WTC11 (cell line): ENCODE data around the gene EPHB6. TPM values are rescaled to one million over a fixed set of nuclear protein-coding genes. Genes with fewer than 3 reads are reported as not detected.

ENCODE experiments used
- ATAC-seq: fragments of 200-7000 bp; cut with Tn5 transposase; 2 replicates; pipeline ENCODE4 v1.10.0; 2021; ENCODE audit warnings: mild to moderate bottlenecking, moderate library complexity
- CTCF ChIA-PET: fragments of 300-600 bp; sonication (Branson Sonifier 250); formaldehyde crosslinking; loops from one replicate; lab custom pipeline; 2021; ENCODE audit warnings: antibody characterized with exemption; lab: Charles Lee
- POLR2A ChIA-PET: fragments of 350-600 bp; sonication (Branson Sonifier 250); formaldehyde crosslinking; loops from one replicate; lab custom pipeline; 2021; ENCODE audit warnings: antibody characterized with exemption; lab: Charles Lee
- DNase-seq: peaks from one replicate; pipeline ENCODE4 v3.0.0; 2021; ENCODE audit warnings: low spot score
- H3K27ac Mint-ChIP-seq: 2 replicates; pipeline ENCODE4 v1.8.0; 2021; ENCODE audit warnings: mixed read lengths
- H3K27me3 Mint-ChIP-seq: 2 replicates; pipeline ENCODE4 v1.8.0; 2021; ENCODE audit warnings: low read depth, mild to moderate bottlenecking, moderate library complexity, mixed read lengths
- H3K36me3 Mint-ChIP-seq: 2 replicates; pipeline ENCODE4 v1.8.0; 2021; ENCODE audit warnings: mixed read lengths
- H3K4me1 Mint-ChIP-seq: 2 replicates; pipeline ENCODE4 v1.8.0; 2022; ENCODE audit warnings: mixed read lengths
- H3K4me3 Mint-ChIP-seq: 2 replicates; pipeline ENCODE4 v1.8.0; 2021; ENCODE audit warnings: mild to moderate bottlenecking, moderate library complexity, mixed read lengths
- H3K9me3 Mint-ChIP-seq: 2 replicates; pipeline ENCODE4 v1.8.0; 2021; ENCODE audit warnings: mixed read lengths
- EMX1 ChIP-seq: fragments of 250-450 bp; sonication (Bioruptor Pico); IDR thresholded peaks from 2 replicates; pipeline ENCODE4 v1.8.0; 2021; ENCODE audit warnings: mild to moderate bottlenecking
- ESRRA ChIP-seq: sonication (generic); formaldehyde crosslinking; IDR thresholded peaks from 2 replicates; pipeline ENCODE4 v1.8.1; 2022; ENCODE audit warnings: mild to moderate bottlenecking, missing genetic modification reagents, borderline replicate concordance
- FOXJ3 ChIP-seq: sonication (generic); formaldehyde crosslinking; IDR thresholded peaks from 2 replicates; pipeline ENCODE4 v1.9.0; 2021; ENCODE audit warnings: missing genetic modification reagents, mild to moderate bottlenecking, borderline replicate concordance
- FOXK1 ChIP-seq: sonication (generic); formaldehyde crosslinking; IDR thresholded peaks from 2 replicates; pipeline ENCODE4 v1.8.0; 2022; ENCODE audit warnings: mild to moderate bottlenecking, moderate library complexity, missing genetic modification reagents
- IRF2 ChIP-seq: sonication (generic); formaldehyde crosslinking; IDR thresholded peaks from 2 replicates; pipeline ENCODE4 v1.8.0; 2022; ENCODE audit warnings: low read depth, missing genetic modification reagents, borderline replicate concordance
- MYBL2 ChIP-seq: sonication (generic); formaldehyde crosslinking; IDR thresholded peaks from 2 replicates; pipeline ENCODE4 v1.8.1; 2023; ENCODE audit warnings: mild to moderate bottlenecking, moderate library complexity, missing genetic modification reagents
- NFE2L1 ChIP-seq: sonication (generic); formaldehyde crosslinking; IDR thresholded peaks from 2 replicates; pipeline ENCODE4 v1.8.1; 2023; ENCODE audit warnings: missing genetic modification reagents
- OVOL2 ChIP-seq: fragments of 250-450 bp; sonication (Bioruptor Pico); IDR thresholded peaks from 2 replicates; pipeline ENCODE4 v1.9.0; 2021; ENCODE audit warnings: mild to moderate bottlenecking, borderline replicate concordance
- SP1 ChIP-seq: sonication (generic); formaldehyde crosslinking; conservative IDR thresholded peaks from 2 replicates; pipeline ENCODE4 v1.8.1; 2022; ENCODE audit warnings: missing genetic modification reagents
- TEAD1 ChIP-seq: sonication (generic); formaldehyde crosslinking; IDR thresholded peaks from 2 replicates; pipeline ENCODE4 v1.8.0; 2022; ENCODE audit warnings: mild to moderate bottlenecking, missing genetic modification reagents
- ZBTB21 ChIP-seq: sonication (generic); formaldehyde crosslinking; IDR thresholded peaks from 2 replicates; pipeline ENCODE4 v1.8.1; 2023; ENCODE audit warnings: mild to moderate bottlenecking, missing genetic modification reagents, borderline replicate concordance
- ZNF121 ChIP-seq: sonication (generic); formaldehyde crosslinking; IDR thresholded peaks from 2 replicates; pipeline ENCODE4 v1.8.0; 2023; ENCODE audit warnings: missing genetic modification reagents
- total RNA-seq: library from RNA; stranded (reverse); gene quantifications from 3 replicates; pipeline ENCODE4 v1.2.3, GENCODE V29; 2021
- TF ChIP-seq, protein P1 (sequence below): sonication (generic); formaldehyde crosslinking; conservative IDR thresholded peaks from 2 replicates; pipeline ENCODE4 v1.8.1; 2023; ENCODE audit warnings: mild to moderate bottlenecking, low read depth, missing genetic modification reagents, moderate library complexity
- TF ChIP-seq, protein P2 (sequence below): sonication (generic); formaldehyde crosslinking; IDR thresholded peaks from 2 replicates; pipeline ENCODE4 v1.8.1; 2023; ENCODE audit warnings: mild to moderate bottlenecking, missing genetic modification reagents
- TF ChIP-seq, protein P3 (sequence below): fragments of 250-450 bp; sonication (Bioruptor Pico); IDR thresholded peaks from 2 replicates; pipeline ENCODE4 v1.9.0; 2021; ENCODE audit warnings: mild to moderate bottlenecking
- TF ChIP-seq, protein P4 (sequence below): fragments of 250-450 bp; sonication (Bioruptor Pico); IDR thresholded peaks from 2 replicates; pipeline ENCODE4 v1.9.0; 2021; ENCODE audit warnings: mild to moderate bottlenecking
- TF ChIP-seq, protein P5 (sequence below): sonication (generic); formaldehyde crosslinking; IDR thresholded peaks from 2 replicates; pipeline ENCODE4 v1.8.1; 2022; ENCODE audit warnings: low read depth, missing genetic modification reagents, borderline replicate concordance
- TF ChIP-seq, protein P6 (sequence below): sonication (generic); formaldehyde crosslinking; IDR thresholded peaks from 2 replicates; pipeline ENCODE4 v1.8.1; 2023; ENCODE audit warnings: mild to moderate bottlenecking, missing genetic modification reagents, moderate library complexity
- TF ChIP-seq, protein P7 (sequence below): sonication (generic); formaldehyde crosslinking; IDR thresholded peaks from 2 replicates; pipeline ENCODE4 v1.8.0; 2023; ENCODE audit warnings: mild to moderate bottlenecking, missing genetic modification reagents
- TF ChIP-seq, protein P8 (sequence below): sonication (generic); formaldehyde crosslinking; conservative IDR thresholded peaks from 2 replicates; pipeline ENCODE4 v1.8.1; 2022; ENCODE audit warnings: mild to moderate bottlenecking, missing genetic modification reagents
- TF ChIP-seq, protein P9 (sequence below): sonication (generic); formaldehyde crosslinking; IDR thresholded peaks from 2 replicates; pipeline ENCODE4 v1.8.0; 2023; ENCODE audit warnings: missing genetic modification reagents

EPHB6 gene
- total RNA-seq, 1 experiment from 2014 or later: 15.1 TPM

DNA sequence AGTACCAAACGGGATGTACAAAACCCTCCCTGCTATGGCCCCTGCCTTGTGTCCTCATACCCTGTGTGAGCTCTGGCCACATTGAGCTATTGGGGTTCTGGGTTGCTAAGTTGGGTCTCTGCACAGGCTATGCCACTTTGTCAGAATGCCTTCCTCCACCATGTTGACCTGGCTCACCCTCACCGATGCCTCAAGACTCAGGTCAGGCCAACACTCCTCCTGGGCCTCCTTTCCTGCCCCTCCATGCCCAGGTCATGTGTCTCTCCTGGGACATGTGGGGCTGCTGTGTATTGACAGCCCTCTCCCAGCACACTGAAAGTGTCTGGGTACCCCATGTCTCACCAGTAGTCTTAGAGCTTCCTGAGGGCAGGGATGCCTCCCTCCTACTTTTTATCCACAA, 64.0 kb downstream of the EPHB6 start:
- no peak overlapping the region for H3K4me3 Mint-ChIP-seq
- ChIA-PET POLR2A (no interaction called here), CTCF (interaction anchor here (0.9 to 1.1 kb wide), 3 partner anchors 9 to 618 kb away, joined by 3 to 4 read pairs (median 3); no protein-coding TSS in a partner anchor)
- H3K9me3 Mint-ChIP-seq: no peaks in the 10 kb centered on the region
- ATAC-seq: no peak
- no peak for TF ChIP-seq NFE2L1 (CRISPR knock-in tag)
- TF ChIP-seq ZNF121: no peak
- TF ChIP-seq, protein P1, sequence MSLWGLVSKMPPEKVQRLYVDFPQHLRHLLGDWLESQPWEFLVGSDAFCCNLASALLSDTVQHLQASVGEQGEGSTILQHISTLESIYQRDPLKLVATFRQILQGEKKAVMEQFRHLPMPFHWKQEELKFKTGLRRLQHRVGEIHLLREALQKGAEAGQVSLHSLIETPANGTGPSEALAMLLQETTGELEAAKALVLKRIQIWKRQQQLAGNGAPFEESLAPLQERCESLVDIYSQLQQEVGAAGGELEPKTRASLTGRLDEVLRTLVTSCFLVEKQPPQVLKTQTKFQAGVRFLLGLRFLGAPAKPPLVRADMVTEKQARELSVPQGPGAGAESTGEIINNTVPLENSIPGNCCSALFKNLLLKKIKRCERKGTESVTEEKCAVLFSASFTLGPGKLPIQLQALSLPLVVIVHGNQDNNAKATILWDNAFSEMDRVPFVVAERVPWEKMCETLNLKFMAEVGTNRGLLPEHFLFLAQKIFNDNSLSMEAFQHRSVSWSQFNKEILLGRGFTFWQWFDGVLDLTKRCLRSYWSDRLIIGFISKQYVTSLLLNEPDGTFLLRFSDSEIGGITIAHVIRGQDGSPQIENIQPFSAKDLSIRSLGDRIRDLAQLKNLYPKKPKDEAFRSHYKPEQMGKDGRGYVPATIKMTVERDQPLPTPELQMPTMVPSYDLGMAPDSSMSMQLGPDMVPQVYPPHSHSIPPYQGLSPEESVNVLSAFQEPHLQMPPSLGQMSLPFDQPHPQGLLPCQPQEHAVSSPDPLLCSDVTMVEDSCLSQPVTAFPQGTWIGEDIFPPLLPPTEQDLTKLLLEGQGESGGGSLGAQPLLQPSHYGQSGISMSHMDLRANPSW (CRISPR knock-in tag): no peak
- no peak for TF ChIP-seq ESRRA (CRISPR knock-in tag)
- TF ChIP-seq TEAD1 (CRISPR knock-in tag): no peak
- no peak for TF ChIP-seq MYBL2 (CRISPR knock-in tag)
- TF ChIP-seq OVOL2 (CRISPR knock-in tag): no peak
- H3K27me3 Mint-ChIP-seq: peaks cover 3% of the 10 kb centered on the region; the same call in 1 of the 2 replicates
- no peak overlapping the region for H3K27ac Mint-ChIP-seq
- no peaks in the 10 kb centered on the region for H3K36me3 Mint-ChIP-seq
- H3K4me1 Mint-ChIP-seq: no peaks in the 10 kb centered on the region
- DNase-seq: no peak

DNA sequence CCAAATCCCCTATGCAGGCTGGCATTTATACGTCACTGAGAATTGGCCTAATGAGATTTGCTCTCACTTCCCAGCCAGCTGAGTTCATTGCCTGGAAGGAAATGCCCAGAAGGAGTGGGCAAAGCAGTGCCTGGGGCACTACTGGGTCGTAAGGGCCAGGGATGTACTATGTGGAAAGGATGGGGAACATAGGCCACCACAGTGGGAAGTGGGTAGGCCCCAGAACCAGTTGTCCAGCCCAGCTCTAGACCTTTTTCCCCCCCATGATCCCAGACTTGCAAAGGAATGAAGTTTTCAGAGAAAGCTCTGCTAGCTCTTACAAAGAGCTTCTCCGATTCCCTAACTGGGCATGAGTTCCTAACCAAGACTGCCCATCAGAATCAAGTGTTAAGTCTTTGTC, 64.8 kb downstream of the EPHB6 start:
- Mint-ChIP-seq H3K4me3 (no peak overlapping the region), H3K27me3 (peaks cover 4% of the 10 kb centered on the region; the same call in 1 of the 2 replicates), H3K9me3 (no peaks in the 10 kb centered on the region), H3K27ac (no peak overlapping the region), H3K36me3 (no peaks in the 10 kb centered on the region), H3K4me1 (no peaks in the 10 kb centered on the region)
- TF ChIP-seq, protein P2, sequence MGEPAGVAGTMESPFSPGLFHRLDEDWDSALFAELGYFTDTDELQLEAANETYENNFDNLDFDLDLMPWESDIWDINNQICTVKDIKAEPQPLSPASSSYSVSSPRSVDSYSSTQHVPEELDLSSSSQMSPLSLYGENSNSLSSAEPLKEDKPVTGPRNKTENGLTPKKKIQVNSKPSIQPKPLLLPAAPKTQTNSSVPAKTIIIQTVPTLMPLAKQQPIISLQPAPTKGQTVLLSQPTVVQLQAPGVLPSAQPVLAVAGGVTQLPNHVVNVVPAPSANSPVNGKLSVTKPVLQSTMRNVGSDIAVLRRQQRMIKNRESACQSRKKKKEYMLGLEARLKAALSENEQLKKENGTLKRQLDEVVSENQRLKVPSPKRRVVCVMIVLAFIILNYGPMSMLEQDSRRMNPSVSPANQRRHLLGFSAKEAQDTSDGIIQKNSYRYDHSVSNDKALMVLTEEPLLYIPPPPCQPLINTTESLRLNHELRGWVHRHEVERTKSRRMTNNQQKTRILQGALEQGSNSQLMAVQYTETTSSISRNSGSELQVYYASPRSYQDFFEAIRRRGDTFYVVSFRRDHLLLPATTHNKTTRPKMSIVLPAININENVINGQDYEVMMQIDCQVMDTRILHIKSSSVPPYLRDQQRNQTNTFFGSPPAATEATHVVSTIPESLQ (CRISPR knock-in tag): no peak
- TF ChIP-seq FOXJ3 (CRISPR knock-in tag): no peak
- TF ChIP-seq, protein P3, sequence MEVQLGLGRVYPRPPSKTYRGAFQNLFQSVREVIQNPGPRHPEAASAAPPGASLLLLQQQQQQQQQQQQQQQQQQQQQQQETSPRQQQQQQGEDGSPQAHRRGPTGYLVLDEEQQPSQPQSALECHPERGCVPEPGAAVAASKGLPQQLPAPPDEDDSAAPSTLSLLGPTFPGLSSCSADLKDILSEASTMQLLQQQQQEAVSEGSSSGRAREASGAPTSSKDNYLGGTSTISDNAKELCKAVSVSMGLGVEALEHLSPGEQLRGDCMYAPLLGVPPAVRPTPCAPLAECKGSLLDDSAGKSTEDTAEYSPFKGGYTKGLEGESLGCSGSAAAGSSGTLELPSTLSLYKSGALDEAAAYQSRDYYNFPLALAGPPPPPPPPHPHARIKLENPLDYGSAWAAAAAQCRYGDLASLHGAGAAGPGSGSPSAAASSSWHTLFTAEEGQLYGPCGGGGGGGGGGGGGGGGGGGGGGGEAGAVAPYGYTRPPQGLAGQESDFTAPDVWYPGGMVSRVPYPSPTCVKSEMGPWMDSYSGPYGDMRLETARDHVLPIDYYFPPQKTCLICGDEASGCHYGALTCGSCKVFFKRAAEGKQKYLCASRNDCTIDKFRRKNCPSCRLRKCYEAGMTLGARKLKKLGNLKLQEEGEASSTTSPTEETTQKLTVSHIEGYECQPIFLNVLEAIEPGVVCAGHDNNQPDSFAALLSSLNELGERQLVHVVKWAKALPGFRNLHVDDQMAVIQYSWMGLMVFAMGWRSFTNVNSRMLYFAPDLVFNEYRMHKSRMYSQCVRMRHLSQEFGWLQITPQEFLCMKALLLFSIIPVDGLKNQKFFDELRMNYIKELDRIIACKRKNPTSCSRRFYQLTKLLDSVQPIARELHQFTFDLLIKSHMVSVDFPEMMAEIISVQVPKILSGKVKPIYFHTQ (CRISPR knock-in tag): no peak
- TF ChIP-seq, protein P4, sequence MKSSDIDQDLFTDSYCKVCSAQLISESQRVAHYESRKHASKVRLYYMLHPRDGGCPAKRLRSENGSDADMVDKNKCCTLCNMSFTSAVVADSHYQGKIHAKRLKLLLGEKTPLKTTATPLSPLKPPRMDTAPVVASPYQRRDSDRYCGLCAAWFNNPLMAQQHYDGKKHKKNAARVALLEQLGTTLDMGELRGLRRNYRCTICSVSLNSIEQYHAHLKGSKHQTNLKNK (CRISPR knock-in tag): no peak
- no peak for TF ChIP-seq IRF2 (CRISPR knock-in tag)
- TF ChIP-seq, protein P5, sequence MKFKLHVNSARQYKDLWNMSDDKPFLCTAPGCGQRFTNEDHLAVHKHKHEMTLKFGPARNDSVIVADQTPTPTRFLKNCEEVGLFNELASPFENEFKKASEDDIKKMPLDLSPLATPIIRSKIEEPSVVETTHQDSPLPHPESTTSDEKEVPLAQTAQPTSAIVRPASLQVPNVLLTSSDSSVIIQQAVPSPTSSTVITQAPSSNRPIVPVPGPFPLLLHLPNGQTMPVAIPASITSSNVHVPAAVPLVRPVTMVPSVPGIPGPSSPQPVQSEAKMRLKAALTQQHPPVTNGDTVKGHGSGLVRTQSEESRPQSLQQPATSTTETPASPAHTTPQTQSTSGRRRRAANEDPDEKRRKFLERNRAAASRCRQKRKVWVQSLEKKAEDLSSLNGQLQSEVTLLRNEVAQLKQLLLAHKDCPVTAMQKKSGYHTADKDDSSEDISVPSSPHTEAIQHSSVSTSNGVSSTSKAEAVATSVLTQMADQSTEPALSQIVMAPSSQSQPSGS (CRISPR knock-in tag): no peak
- TF ChIP-seq ESRRA (CRISPR knock-in tag): no peak
- TF ChIP-seq ZNF121: no peak
- TF ChIP-seq ZBTB21 (CRISPR knock-in tag): no peak
- TF ChIP-seq, protein P6, sequence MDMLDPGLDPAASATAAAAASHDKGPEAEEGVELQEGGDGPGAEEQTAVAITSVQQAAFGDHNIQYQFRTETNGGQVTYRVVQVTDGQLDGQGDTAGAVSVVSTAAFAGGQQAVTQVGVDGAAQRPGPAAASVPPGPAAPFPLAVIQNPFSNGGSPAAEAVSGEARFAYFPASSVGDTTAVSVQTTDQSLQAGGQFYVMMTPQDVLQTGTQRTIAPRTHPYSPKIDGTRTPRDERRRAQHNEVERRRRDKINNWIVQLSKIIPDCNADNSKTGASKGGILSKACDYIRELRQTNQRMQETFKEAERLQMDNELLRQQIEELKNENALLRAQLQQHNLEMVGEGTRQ (CRISPR knock-in tag): no peak
- TF ChIP-seq, protein P7, sequence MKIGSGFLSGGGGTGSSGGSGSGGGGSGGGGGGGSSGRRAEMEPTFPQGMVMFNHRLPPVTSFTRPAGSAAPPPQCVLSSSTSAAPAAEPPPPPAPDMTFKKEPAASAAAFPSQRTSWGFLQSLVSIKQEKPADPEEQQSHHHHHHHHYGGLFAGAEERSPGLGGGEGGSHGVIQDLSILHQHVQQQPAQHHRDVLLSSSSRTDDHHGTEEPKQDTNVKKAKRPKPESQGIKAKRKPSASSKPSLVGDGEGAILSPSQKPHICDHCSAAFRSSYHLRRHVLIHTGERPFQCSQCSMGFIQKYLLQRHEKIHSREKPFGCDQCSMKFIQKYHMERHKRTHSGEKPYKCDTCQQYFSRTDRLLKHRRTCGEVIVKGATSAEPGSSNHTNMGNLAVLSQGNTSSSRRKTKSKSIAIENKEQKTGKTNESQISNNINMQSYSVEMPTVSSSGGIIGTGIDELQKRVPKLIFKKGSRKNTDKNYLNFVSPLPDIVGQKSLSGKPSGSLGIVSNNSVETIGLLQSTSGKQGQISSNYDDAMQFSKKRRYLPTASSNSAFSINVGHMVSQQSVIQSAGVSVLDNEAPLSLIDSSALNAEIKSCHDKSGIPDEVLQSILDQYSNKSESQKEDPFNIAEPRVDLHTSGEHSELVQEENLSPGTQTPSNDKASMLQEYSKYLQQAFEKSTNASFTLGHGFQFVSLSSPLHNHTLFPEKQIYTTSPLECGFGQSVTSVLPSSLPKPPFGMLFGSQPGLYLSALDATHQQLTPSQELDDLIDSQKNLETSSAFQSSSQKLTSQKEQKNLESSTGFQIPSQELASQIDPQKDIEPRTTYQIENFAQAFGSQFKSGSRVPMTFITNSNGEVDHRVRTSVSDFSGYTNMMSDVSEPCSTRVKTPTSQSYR (CRISPR knock-in tag): no peak
- TF ChIP-seq EMX1 (CRISPR knock-in tag): no peak
- no peak for TF ChIP-seq SP1 (CRISPR knock-in tag)
- TF ChIP-seq FOXK1 (CRISPR knock-in tag): no peak
- TF ChIP-seq, protein P8, sequence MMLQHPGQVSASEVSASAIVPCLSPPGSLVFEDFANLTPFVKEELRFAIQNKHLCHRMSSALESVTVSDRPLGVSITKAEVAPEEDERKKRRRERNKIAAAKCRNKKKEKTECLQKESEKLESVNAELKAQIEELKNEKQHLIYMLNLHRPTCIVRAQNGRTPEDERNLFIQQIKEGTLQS (CRISPR knock-in tag): no peak
- TF ChIP-seq, protein P9, sequence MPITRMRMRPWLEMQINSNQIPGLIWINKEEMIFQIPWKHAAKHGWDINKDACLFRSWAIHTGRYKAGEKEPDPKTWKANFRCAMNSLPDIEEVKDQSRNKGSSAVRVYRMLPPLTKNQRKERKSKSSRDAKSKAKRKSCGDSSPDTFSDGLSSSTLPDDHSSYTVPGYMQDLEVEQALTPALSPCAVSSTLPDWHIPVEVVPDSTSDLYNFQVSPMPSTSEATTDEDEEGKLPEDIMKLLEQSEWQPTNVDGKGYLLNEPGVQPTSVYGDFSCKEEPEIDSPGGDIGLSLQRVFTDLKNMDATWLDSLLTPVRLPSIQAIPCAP (CRISPR knock-in tag): no peak
- ChIA-PET POLR2A (no interaction called here), CTCF (interaction anchor here (1.0 kb wide), 1 partner anchor 46 kb away, joined by 3 read pairs; no protein-coding TSS in a partner anchor)
- DNase-seq (no peak), ATAC-seq (no peak)
